MCF 10A (cell line): ENCODE measurements around the gene KCTD13. TPM values are rescaled to one million over a fixed set of nuclear protein-coding genes. Genes with fewer than 3 reads are reported as not detected.

Source experiments
- BruUV-seq: library from RNA; stranded (reverse); fragments of 400-500 nt; replicated peaks from 2 replicates; lab custom pipeline; 2021; lab: Mats Ljungman, UMichigan
- CTCF ChIA-PET: fragments of 300-600 bp; sonication (Branson Sonifier 250); formaldehyde crosslinking; extraction: SDS; loops from one replicate; lab custom pipeline; 2021; ENCODE audit warnings: antibody characterized with exemption, inconsistent platforms; lab: Yijun Ruan, JAX
- POLR2A ChIA-PET: fragments of 300-600, 350-650 bp; sonication (Branson Sonifier 250); formaldehyde crosslinking; extraction: SDS; loops from one replicate; lab custom pipeline; 2020; ENCODE audit warnings: antibody characterized with exemption, inconsistent platforms; lab: Yijun Ruan, JAX
- DNase-seq: peaks from one replicate; pipeline ENCODE4 v3.0.0-alpha.2; 2018; ENCODE audit not compliant: unreplicated experiment
- H3K27ac Mint-ChIP-seq: one replicate; pipeline ENCODE4 v1.8.0; 2022; ENCODE audit warnings: mild to moderate bottlenecking, low read depth, mixed read lengths; ENCODE audit not compliant: unreplicated experiment
- H3K27me3 Mint-ChIP-seq: one replicate; pipeline ENCODE4 v1.8.0; 2022; ENCODE audit warnings: mixed read lengths; ENCODE audit not compliant: insufficient read depth, unreplicated experiment
- H3K36me3 Mint-ChIP-seq: one replicate; pipeline ENCODE4 v1.8.0; 2022; ENCODE audit warnings: mild to moderate bottlenecking, moderate library complexity, mixed read lengths; ENCODE audit not compliant: insufficient read depth, unreplicated experiment
- H3K4me1 Mint-ChIP-seq: one replicate; pipeline ENCODE4 v1.8.0; 2022; ENCODE audit warnings: mixed read lengths; ENCODE audit not compliant: insufficient read depth, unreplicated experiment
- H3K4me3 Mint-ChIP-seq: one replicate; pipeline ENCODE4 v1.8.0; 2022; ENCODE audit warnings: mild to moderate bottlenecking, moderate library complexity, mixed read lengths; ENCODE audit not compliant: unreplicated experiment
- H3K9me3 Mint-ChIP-seq: one replicate; pipeline ENCODE4 v1.8.0; 2022; ENCODE audit warnings: mixed read lengths; ENCODE audit not compliant: unreplicated experiment
- CTCF ChIP-seq: fragments of 200-600 bp; IDR thresholded peaks from one replicate; pipeline ENCODE4 v1.8.0; 2022; ENCODE audit warnings: antibody characterized with exemption, mild to moderate bottlenecking; ENCODE audit not compliant: unreplicated experiment
- intact Hi-C: fragments of 100-400 bp; cut with micrococcal nuclease; formaldehyde crosslinking; loops from 2 replicates; pipeline ENCODE4 v1.14.1; 2022
- total RNA-seq: library from RNA; stranded (reverse); gene quantifications from 2 replicates; pipeline ENCODE4 v1.2.3, GENCODE V29; 2022

The KCTD13 gene
- total RNA-seq, 1 experiment from 2014 or later, result 38.9 TPM

- no TSS peak for BruUV-seq
- CTCF ChIA-PET, result no interaction called here
- Mint-ChIP-seq H3K36me3 (no peaks in the 10 kb centered on the region), H3K9me3 (no peaks in the 10 kb centered on the region), H3K4me3 (no peak overlapping the region), H3K27ac (no peak overlapping the region), H3K27me3 (no peaks in the 10 kb centered on the region), H3K4me1 (no peaks in the 10 kb centered on the region)
- POLR2A ChIA-PET, result interaction anchor here (0.7 kb wide), 1 partner anchor 10 kb away, joined by 4 read pairs; no protein-coding TSS in a partner anchor
- DNase-seq, result no peak
- no peak for TF ChIP-seq CTCF
- intact Hi-C loops, result no loop called here
Observed at GRCh38 chr16:29883987-29884386, 42.0 kb downstream of the KCTD13 start.

GRCh38 chr16:29881050-29881449 lies 45.0 kb downstream of the KCTD13 start:
- no peak overlapping the region for H3K27ac Mint-ChIP-seq
- peaks cover 4% of the 10 kb centered on the region for H3K27me3 Mint-ChIP-seq
- no peak overlapping the region for H3K4me3 Mint-ChIP-seq
- no TSS peak for BruUV-seq
- H3K9me3 Mint-ChIP-seq, result no peaks in the 10 kb centered on the region
- TF ChIP-seq CTCF, result no peak
- no peaks in the 10 kb centered on the region for H3K4me1 Mint-ChIP-seq
- ChIA-PET POLR2A (interaction anchor here (0.8 kb wide), 1 partner anchor 17 kb away, joined by 3 read pairs; no protein-coding TSS in a partner anchor), CTCF (no interaction called here)
- intact Hi-C loops, result no loop called here
- H3K36me3 Mint-ChIP-seq, result peaks cover 7% of the 10 kb centered on the region
- no peak for DNase-seq

- H3K4me3 Mint-ChIP-seq, result no peak overlapping the region
- intact Hi-C loops, result no loop called here
- no peak for DNase-seq
- H3K4me1 Mint-ChIP-seq, result no peaks in the 10 kb centered on the region
- ChIA-PET CTCF (interaction anchor here (0.5 to 1.0 kb wide), 2 partner anchors 12 to 14 kb away, joined by 3 to 6 read pairs; no protein-coding TSS in a partner anchor), POLR2A (no interaction called here)
- peaks cover 10% of the 10 kb centered on the region for H3K27me3 Mint-ChIP-seq
- H3K27ac Mint-ChIP-seq, result no peak overlapping the region
- H3K9me3 Mint-ChIP-seq, result no peaks in the 10 kb centered on the region
- BruUV-seq, result no TSS peak
- peaks cover 7% of the 10 kb centered on the region for H3K36me3 Mint-ChIP-seq
- no peak for TF ChIP-seq CTCF
Observed at GRCh38 chr16:29878172-29878571, 47.9 kb downstream of the KCTD13 start.

- H3K4me3 Mint-ChIP-seq, result no peak overlapping the region
- intact Hi-C loops, result no loop called here
- BruUV-seq, result no TSS peak
- ChIA-PET POLR2A (no interaction called here), CTCF (interaction anchor here (0.5 to 1.0 kb wide), 3 partner anchors 11 to 28 kb away, joined by 3 to 6 read pairs (median 3); no protein-coding TSS in a partner anchor)
- no peaks in the 10 kb centered on the region for H3K9me3 Mint-ChIP-seq
- no peaks in the 10 kb centered on the region for H3K4me1 Mint-ChIP-seq
- no peak overlapping the region for H3K27ac Mint-ChIP-seq
- peak; percentile 17 for DNase-seq
- no peak for TF ChIP-seq CTCF
- peaks cover 7% of the 10 kb centered on the region for H3K36me3 Mint-ChIP-seq
- H3K27me3 Mint-ChIP-seq, result peaks cover 10% of the 10 kb centered on the region
Observed at GRCh38 chr16:29877266-29877961, 48.6 kb downstream of the KCTD13 start.
